Nephron (organoid): ENCODE results near the gene CLCN1.
A peak's percentile ranks its signal among the peaks of the same experiment; 100 is the strongest.

ENCODE experiments used
- H3K27ac Mint-ChIP-seq, 3 experiments: 2 replicates each; pipeline ENCODE4 v1.8.0; 2020; ENCODE audit warnings: mixed read lengths in 3 of 3, mild to moderate bottlenecking in 2 of 3, moderate library complexity in 1 of 3
- H3K27me3 Mint-ChIP-seq: 2 replicates; pipeline ENCODE4 v1.8.0; 2021; ENCODE audit warnings: low read depth, mild to moderate bottlenecking, moderate library complexity, mixed read lengths
- H3K36me3 Mint-ChIP-seq: 2 replicates; pipeline ENCODE4 v1.8.0; 2020; ENCODE audit warnings: low read depth, mixed read lengths
- H3K4me1 Mint-ChIP-seq: 2 replicates; pipeline ENCODE4 v1.8.0; 2020; ENCODE audit warnings: mixed read lengths
- H3K4me3 Mint-ChIP-seq, 3 experiments: 2 replicates each; pipeline ENCODE4 v1.8.0; 2020; ENCODE audit warnings: mild to moderate bottlenecking in 3 of 3, mixed read lengths in 3 of 3, moderate library complexity in 2 of 3
- H3K9me3 Mint-ChIP-seq: 2 replicates; pipeline ENCODE4 v1.8.0; 2020; ENCODE audit warnings: mixed read lengths
- CTCF ChIP-seq, 3 experiments: fragments of 200-600 bp; sonication (generic); IDR thresholded peaks; one replicate each; pipeline ENCODE4 v1.5.0; 2021; ENCODE audit warnings: antibody characterized with exemption in 3 of 3; ENCODE audit not compliant: unreplicated experiment in 3 of 3

The CLCN1 gene

DNA sequence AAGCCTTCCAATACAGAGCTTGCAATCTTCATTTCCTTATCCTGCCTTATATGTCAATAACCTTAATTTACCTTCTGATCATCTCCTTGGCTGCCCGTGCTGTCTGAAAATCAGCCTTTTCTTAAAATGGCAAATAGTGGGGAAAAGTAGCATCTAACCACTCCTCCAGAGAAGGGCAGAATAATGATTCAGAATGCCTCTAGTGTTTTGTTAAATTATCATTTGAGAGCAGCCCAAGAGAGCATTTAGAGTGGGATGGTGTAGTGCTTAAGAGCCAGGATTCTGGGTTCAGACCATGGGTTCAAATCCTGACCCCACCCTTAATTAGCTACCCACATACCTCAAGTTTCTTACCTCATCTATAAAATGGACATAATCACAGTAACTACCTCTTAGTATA is 35.8 kb upstream of the CLCN1 start:
- no peak for TF ChIP-seq CTCF (IDR thresholded peaks at IDR 0.05; ENCODE audit: unreplicated experiment in 3 of 3)
- Mint-ChIP-seq H3K27ac (peak overlapping the region in 2 of 3 experiments; percentile 10 to 52), H3K27me3 (no peaks in the 10 kb centered on the region)

GRCh38 chr7:143280566-143280965 is 35.3 kb upstream of the CLCN1 start:
- Mint-ChIP-seq H3K27ac (peak overlapping the region in 2 of 3 experiments; percentile 10 to 17), H3K4me1 (peaks cover 36% of the 10 kb centered on the region), H3K9me3 (no peaks in the 10 kb centered on the region), H3K27me3 (no peaks in the 10 kb centered on the region), H3K36me3 (peaks cover 2% of the 10 kb centered on the region), H3K4me3 (no peak overlapping the region)
- TF ChIP-seq CTCF (IDR thresholded peaks at IDR 0.05; ENCODE audit: unreplicated experiment in 3 of 3), result no peak

More for the DNA sequence above, 35.8 kb upstream of the CLCN1 start:
- Mint-ChIP-seq H3K36me3 (no peaks in the 10 kb centered on the region), H3K9me3 (no peaks in the 10 kb centered on the region), H3K4me3 (no peak overlapping the region), H3K4me1 (peaks cover 32% of the 10 kb centered on the region)

GRCh38 chr7:143281529-143281928 is 34.4 kb upstream of the CLCN1 start:
- H3K9me3 Mint-ChIP-seq, result no peaks in the 10 kb centered on the region
- H3K36me3 Mint-ChIP-seq, result peaks cover 3% of the 10 kb centered on the region
- H3K4me3 Mint-ChIP-seq, result no peak overlapping the region
- TF ChIP-seq CTCF (IDR thresholded peaks at IDR 0.05; ENCODE audit: unreplicated experiment in 3 of 3), result no peak
- no peak overlapping the region for H3K27ac Mint-ChIP-seq
- H3K4me1 Mint-ChIP-seq, result peaks cover 39% of the 10 kb centered on the region
- no peaks in the 10 kb centered on the region for H3K27me3 Mint-ChIP-seq

DNA sequence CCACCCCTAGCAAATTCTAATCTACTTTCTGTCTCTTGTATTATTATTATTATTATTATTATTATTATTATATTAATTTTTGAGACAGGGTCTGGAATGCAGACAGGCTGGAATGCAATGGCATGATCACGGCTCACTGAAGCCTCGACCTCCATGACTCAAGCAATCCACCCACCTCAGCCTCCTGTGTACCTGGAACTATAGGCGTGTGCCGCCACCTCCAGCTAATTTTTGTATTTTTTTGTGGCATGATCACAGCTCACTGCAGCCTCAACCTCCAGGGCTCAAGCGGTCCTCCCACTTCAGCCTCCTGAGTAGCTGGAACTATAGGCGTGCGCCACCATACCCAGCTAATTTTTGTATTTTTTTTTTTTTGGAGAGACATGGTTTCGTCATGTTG is 33.8 kb upstream of the CLCN1 start:
- Mint-ChIP-seq H3K9me3 (no peaks in the 10 kb centered on the region), H3K4me3 (no peak overlapping the region), H3K4me1 (peaks cover 43% of the 10 kb centered on the region), H3K27me3 (no peaks in the 10 kb centered on the region), H3K36me3 (peaks cover 3% of the 10 kb centered on the region), H3K27ac (no peak overlapping the region)
- no peak for TF ChIP-seq CTCF (IDR thresholded peaks at IDR 0.05; ENCODE audit: unreplicated experiment in 3 of 3)

- H3K27me3 Mint-ChIP-seq, result no peaks in the 10 kb centered on the region
- H3K4me1 Mint-ChIP-seq, result peaks cover 47% of the 10 kb centered on the region
- no peak for TF ChIP-seq CTCF (IDR thresholded peaks at IDR 0.05; ENCODE audit: unreplicated experiment in 3 of 3)
- no peak overlapping the region for H3K4me3 Mint-ChIP-seq
- H3K9me3 Mint-ChIP-seq, result peaks cover 4% of the 10 kb centered on the region
- H3K27ac Mint-ChIP-seq, result peak overlapping the region; percentile 88 to 96 (median 91)
- peaks cover 3% of the 10 kb centered on the region for H3K36me3 Mint-ChIP-seq
Observed at GRCh38 chr7:143283381-143283780, 32.5 kb upstream of the CLCN1 start.

GRCh38 chr7:143284591-143285469 is 31.1 kb upstream of the CLCN1 start, which contains the start of gene TMEM139:
Gene TMEM139 (plus strand): TSS chr7:143284958. CDS start chr7:143285958, 1,000 bp downstream.
- H3K36me3 Mint-ChIP-seq, result peaks cover 3% of the 10 kb centered on the region
- H3K27me3 Mint-ChIP-seq, result no peaks in the 10 kb centered on the region
- peak within 1 kb of the TSS; percentile 55 to 83 (median 67) for H3K4me3 Mint-ChIP-seq
- H3K27ac Mint-ChIP-seq, result peak within 1 kb of the TSS; percentile 88 to 96 (median 91)
- no peak for TF ChIP-seq CTCF (IDR thresholded peaks at IDR 0.05; ENCODE audit: unreplicated experiment in 3 of 3)
- peaks cover 4% of the 10 kb centered on the region for H3K9me3 Mint-ChIP-seq
- H3K4me1 Mint-ChIP-seq, result peaks cover 46% of the 10 kb centered on the region
